ENCODE results near the gene CRACR2A.

CRACR2A gene

GRCh38 chr12:3620856-3621255, 132.1 kb downstream of the CRACR2A start:
- Histone ChIP-seq H3K79me2 (ENCODE audit: insufficient read depth, low read length) (no peaks in the 10 kb centered on the region), H3K36me3 (ENCODE audit: insufficient read depth, low read length) (peaks cover 9% of the 10 kb centered on the region; the same call in 1 of the 2 replicates), H3K9ac (ENCODE audit: low read length) (no peak overlapping the region), H3K27me3 (ENCODE audit: insufficient read depth, low read length) (no peaks in the 10 kb centered on the region), H3K4me2 (ENCODE audit: low read length) (no peak overlapping the region), H3K4me3 (ENCODE audit: low read depth, low read length, poor library complexity, severe bottlenecking) (no peak overlapping the region), H4K20me1 (ENCODE audit: insufficient read depth, low read length) (no peaks in the 10 kb centered on the region), H2AFZ (ENCODE audit: low read length) (no peak overlapping the region), H3F3A (ENCODE audit: insufficient read depth, low read length) (no peaks in the 10 kb centered on the region), H3K9me3 (ENCODE audit: low read length) (no peaks in the 10 kb centered on the region), H3K4me1 (ENCODE audit: insufficient read depth, low read length, severe bottlenecking) (peaks cover 9% of the 10 kb centered on the region), H3K27ac (ENCODE audit: low read depth, low read length, poor library complexity, severe bottlenecking) (no peak overlapping the region), H3K9me2 (ENCODE audit: low read depth, low read length) (no peaks in the 10 kb centered on the region)
- TF ChIP-seq EZH2 (IDR thresholded peaks at IDR 0.05; ENCODE audit: borderline replicate concordance, low read length) (no peak), CTCF (IDR thresholded peaks at IDR 0.05; ENCODE audit: low read length) (no peak)

- no peak overlapping the region for H2AFZ ChIP-seq (ENCODE audit: low read length)
- H3K4me1 ChIP-seq (ENCODE audit: insufficient read depth, low read length, severe bottlenecking), result peaks cover under 1% of the 10 kb centered on the region
- H3K36me3 ChIP-seq (ENCODE audit: insufficient read depth, low read length), result peaks cover 12% of the 10 kb centered on the region; the same call in 1 of the 2 replicates
- H3K9me3 ChIP-seq (ENCODE audit: low read length), result no peaks in the 10 kb centered on the region
- H3K9me2 ChIP-seq (ENCODE audit: low read depth, low read length), result no peaks in the 10 kb centered on the region
- no peaks in the 10 kb centered on the region for H3F3A ChIP-seq (ENCODE audit: insufficient read depth, low read length)
- H3K27ac ChIP-seq (ENCODE audit: low read depth, low read length, poor library complexity, severe bottlenecking), result no peak overlapping the region
- TF ChIP-seq EZH2 (IDR thresholded peaks at IDR 0.05; ENCODE audit: borderline replicate concordance, low read length), result no peak
- no peak for TF ChIP-seq CTCF (IDR thresholded peaks at IDR 0.05; ENCODE audit: low read length)
- no peak overlapping the region for H3K9ac ChIP-seq (ENCODE audit: low read length)
- no peaks in the 10 kb centered on the region for H4K20me1 ChIP-seq (ENCODE audit: insufficient read depth, low read length)
- H3K27me3 ChIP-seq (ENCODE audit: insufficient read depth, low read length), result no peaks in the 10 kb centered on the region
- no peaks in the 10 kb centered on the region for H3K79me2 ChIP-seq (ENCODE audit: insufficient read depth, low read length)
- H3K4me2 ChIP-seq (ENCODE audit: low read length), result no peak overlapping the region
- no peak overlapping the region for H3K4me3 ChIP-seq (ENCODE audit: low read depth, low read length, poor library complexity, severe bottlenecking)
These were observed 135.3 kb downstream of the CRACR2A start for GRCh38 chr12:3617565-3617964.

- Histone ChIP-seq H3K9me3 (ENCODE audit: low read length) (no peaks in the 10 kb centered on the region), H3K36me3 (ENCODE audit: insufficient read depth, low read length) (peaks cover 7% of the 10 kb centered on the region; the same call in 1 of the 2 replicates), H3K9ac (ENCODE audit: low read length) (no peak overlapping the region), H3K27me3 (ENCODE audit: insufficient read depth, low read length) (no peaks in the 10 kb centered on the region), H3F3A (ENCODE audit: insufficient read depth, low read length) (no peaks in the 10 kb centered on the region), H3K79me2 (ENCODE audit: insufficient read depth, low read length) (no peaks in the 10 kb centered on the region), H3K4me3 (ENCODE audit: low read depth, low read length, poor library complexity, severe bottlenecking) (no peak overlapping the region), H3K9me2 (ENCODE audit: low read depth, low read length) (no peaks in the 10 kb centered on the region), H4K20me1 (ENCODE audit: insufficient read depth, low read length) (no peaks in the 10 kb centered on the region), H3K4me1 (ENCODE audit: insufficient read depth, low read length, severe bottlenecking) (no peaks in the 10 kb centered on the region), H2AFZ (ENCODE audit: low read length) (no peak overlapping the region), H3K4me2 (ENCODE audit: low read length) (no peak overlapping the region), H3K27ac (ENCODE audit: low read depth, low read length, poor library complexity, severe bottlenecking) (no peak overlapping the region)
- TF ChIP-seq CTCF (IDR thresholded peaks at IDR 0.05; ENCODE audit: low read length) (no peak), EZH2 (IDR thresholded peaks at IDR 0.05; ENCODE audit: borderline replicate concordance, low read length) (no peak)
These were observed 137.0 kb downstream of the CRACR2A start for GRCh38 chr12:3615862-3616261.

Data from OCI-LY1 (cell line).